Measurements from ENCODE around the gene ERP27. TPM values are rescaled to one million over a fixed set of nuclear protein-coding genes. Genes with fewer than 3 reads are reported as not detected.

ERP27 gene
- polyA plus RNA-seq, 1 donor = 33.3 TPM

GRCh38 chr12:14953752-14954151 is 15.4 kb upstream of the ERP27 start:
- Histone ChIP-seq H3K27me3 (ENCODE audit: control insufficient read depth, insufficient read depth, low read length) (no peaks in the 10 kb centered on the region), H3K36me3 (ENCODE audit: control insufficient read depth, insufficient read depth, low read length) (no peaks in the 10 kb centered on the region), H3K4me3 (ENCODE audit: low read length) (no peak overlapping the region), H3K27ac (ENCODE audit: low read length) (no peak overlapping the region), H3K9me3 (ENCODE audit: control insufficient read depth, low read depth, low read length) (no peaks in the 10 kb centered on the region), H3K4me1 (ENCODE audit: control insufficient read depth, insufficient read depth, low read length) (peaks cover 15% of the 10 kb centered on the region)
- DNase-seq = no peak
- WGBS (ENCODE audit: insufficient coverage, low lambda C conversion rate) = no CpG with 5 or more reads among the region's 1 CpG

GRCh38 chr12:14952299-14952921 is 14.1 kb upstream of the ERP27 start:
- peak; percentile 35 to 55 for DNase-seq
- Histone ChIP-seq H3K27ac (ENCODE audit: low read length) (peak overlapping the region; percentile 12), H3K9me3 (ENCODE audit: control insufficient read depth, low read depth, low read length) (no peaks in the 10 kb centered on the region), H3K4me1 (ENCODE audit: control insufficient read depth, insufficient read depth, low read length) (peaks cover 22% of the 10 kb centered on the region), H3K4me3 (ENCODE audit: low read length) (no peak overlapping the region), H3K27me3 (ENCODE audit: control insufficient read depth, insufficient read depth, low read length) (no peaks in the 10 kb centered on the region), H3K36me3 (ENCODE audit: control insufficient read depth, insufficient read depth, low read length) (no peaks in the 10 kb centered on the region)
- WGBS (ENCODE audit: insufficient coverage, low lambda C conversion rate) = 51% methylated on average over 3 of the region's 7 CpGs

- Histone ChIP-seq H3K4me3 (ENCODE audit: low read length) (no peak overlapping the region), H3K27ac (ENCODE audit: low read length) (peak overlapping the region; percentile 35), H3K36me3 (ENCODE audit: control insufficient read depth, insufficient read depth, low read length) (no peaks in the 10 kb centered on the region), H3K27me3 (ENCODE audit: control insufficient read depth, insufficient read depth, low read length) (no peaks in the 10 kb centered on the region), H3K9me3 (ENCODE audit: control insufficient read depth, low read depth, low read length) (no peaks in the 10 kb centered on the region), H3K4me1 (ENCODE audit: control insufficient read depth, insufficient read depth, low read length) (peaks cover 22% of the 10 kb centered on the region)
- no CpG with 5 or more reads among the region's 1 CpG for WGBS (ENCODE audit: insufficient coverage, low lambda C conversion rate)
- no peak for DNase-seq
Observed at GRCh38 chr12:14951851-14952250, 13.5 kb upstream of the ERP27 start.

- 100% methylated on average over 1 of the region's 6 CpGs for WGBS (ENCODE audit: insufficient coverage, low lambda C conversion rate)
- no peaks in the 10 kb centered on the region for H3K27me3 ChIP-seq (ENCODE audit: control insufficient read depth, insufficient read depth, low read length)
- no peaks in the 10 kb centered on the region for H3K36me3 ChIP-seq (ENCODE audit: control insufficient read depth, insufficient read depth, low read length)
- peak; percentile 70 to 83 for DNase-seq
- no peak overlapping the region for H3K4me3 ChIP-seq (ENCODE audit: low read length)
- peaks cover 22% of the 10 kb centered on the region for H3K4me1 ChIP-seq (ENCODE audit: control insufficient read depth, insufficient read depth, low read length)
- no peaks in the 10 kb centered on the region for H3K9me3 ChIP-seq (ENCODE audit: control insufficient read depth, low read depth, low read length)
- H3K27ac ChIP-seq (ENCODE audit: low read length) = peak overlapping the region; percentile 35
Observed at GRCh38 chr12:14950982-14951746, 12.8 kb upstream of the ERP27 start.

GRCh38 chr12:14950421-14950820 is 12.1 kb upstream of the ERP27 start:
- H3K27ac ChIP-seq (ENCODE audit: low read length) = no peak overlapping the region
- no CpG with 5 or more reads among the region's 4 CpGs for WGBS (ENCODE audit: insufficient coverage, low lambda C conversion rate)
- no peak for DNase-seq
- H3K4me1 ChIP-seq (ENCODE audit: control insufficient read depth, insufficient read depth, low read length) = peaks cover 22% of the 10 kb centered on the region
- no peaks in the 10 kb centered on the region for H3K36me3 ChIP-seq (ENCODE audit: control insufficient read depth, insufficient read depth, low read length)
- H3K4me3 ChIP-seq (ENCODE audit: low read length) = no peak overlapping the region
- H3K27me3 ChIP-seq (ENCODE audit: control insufficient read depth, insufficient read depth, low read length) = no peaks in the 10 kb centered on the region
- H3K9me3 ChIP-seq (ENCODE audit: control insufficient read depth, low read depth, low read length) = no peaks in the 10 kb centered on the region

GRCh38 chr12:14949631-14950030 is 11.3 kb upstream of the ERP27 start:
- no peak for DNase-seq
- no peaks in the 10 kb centered on the region for H3K27me3 ChIP-seq (ENCODE audit: control insufficient read depth, insufficient read depth, low read length)
- peaks cover 22% of the 10 kb centered on the region for H3K4me1 ChIP-seq (ENCODE audit: control insufficient read depth, insufficient read depth, low read length)
- no peak overlapping the region for H3K4me3 ChIP-seq (ENCODE audit: low read length)
- no peak overlapping the region for H3K27ac ChIP-seq (ENCODE audit: low read length)
- WGBS (ENCODE audit: insufficient coverage, low lambda C conversion rate) = 100% methylated on average over 3 of the region's 5 CpGs
- H3K36me3 ChIP-seq (ENCODE audit: control insufficient read depth, insufficient read depth, low read length) = no peaks in the 10 kb centered on the region
- H3K9me3 ChIP-seq (ENCODE audit: control insufficient read depth, low read depth, low read length) = no peaks in the 10 kb centered on the region

- DNase-seq = peak; percentile 40 to 69
- Histone ChIP-seq H3K4me1 (ENCODE audit: control insufficient read depth, insufficient read depth, low read length) (peaks cover 22% of the 10 kb centered on the region), H3K36me3 (ENCODE audit: control insufficient read depth, insufficient read depth, low read length) (peaks cover 2% of the 10 kb centered on the region)
Observed at GRCh38 chr12:14948672-14949071, 10.3 kb upstream of the ERP27 start.

GRCh38 chr12:14946861-14947260 is 8.5 kb upstream of the ERP27 start:
- no peaks in the 10 kb centered on the region for H3K27me3 ChIP-seq (ENCODE audit: control insufficient read depth, insufficient read depth, low read length)
- peaks cover 2% of the 10 kb centered on the region for H3K36me3 ChIP-seq (ENCODE audit: control insufficient read depth, insufficient read depth, low read length)
- no peak overlapping the region for H3K27ac ChIP-seq (ENCODE audit: low read length)
- H3K4me1 ChIP-seq (ENCODE audit: control insufficient read depth, insufficient read depth, low read length) = peaks cover 21% of the 10 kb centered on the region
- H3K9me3 ChIP-seq (ENCODE audit: control insufficient read depth, low read depth, low read length) = no peaks in the 10 kb centered on the region
- no peak overlapping the region for H3K4me3 ChIP-seq (ENCODE audit: low read length)
- WGBS (ENCODE audit: insufficient coverage, low lambda C conversion rate) = no CpG with 5 or more reads among the region's 1 CpG
- no peak for DNase-seq

More at GRCh38 chr12:14948672-14949071, 10.3 kb upstream of the ERP27 start:
- peak overlapping the region; percentile 53 for H3K27ac ChIP-seq (ENCODE audit: low read length)
- WGBS (ENCODE audit: insufficient coverage, low lambda C conversion rate) = no CpG with 5 or more reads among the region's 3 CpGs
- H3K9me3 ChIP-seq (ENCODE audit: control insufficient read depth, low read depth, low read length) = no peaks in the 10 kb centered on the region
- no peaks in the 10 kb centered on the region for H3K27me3 ChIP-seq (ENCODE audit: control insufficient read depth, insufficient read depth, low read length)
- H3K4me3 ChIP-seq (ENCODE audit: low read length) = no peak overlapping the region

GRCh38 chr12:14946162-14946561 is 7.8 kb upstream of the ERP27 start:
- WGBS (ENCODE audit: insufficient coverage, low lambda C conversion rate) = no CpG with 5 or more reads among the region's 2 CpGs
- no peaks in the 10 kb centered on the region for H3K27me3 ChIP-seq (ENCODE audit: control insufficient read depth, insufficient read depth, low read length)

GRCh38 chr12:14942196-14942931 is 4.0 kb upstream of the ERP27 start:
- peaks cover 2% of the 10 kb centered on the region for H3K36me3 ChIP-seq (ENCODE audit: control insufficient read depth, insufficient read depth, low read length)
- no peak overlapping the region for H3K27ac ChIP-seq (ENCODE audit: low read length)
- no peak overlapping the region for H3K4me3 ChIP-seq (ENCODE audit: low read length)
- no peak for DNase-seq
- no peaks in the 10 kb centered on the region for H3K27me3 ChIP-seq (ENCODE audit: control insufficient read depth, insufficient read depth, low read length)
- no CpG with 5 or more reads among the region's 12 CpGs for WGBS (ENCODE audit: insufficient coverage, low lambda C conversion rate)
- peaks cover 7% of the 10 kb centered on the region for H3K4me1 ChIP-seq (ENCODE audit: control insufficient read depth, insufficient read depth, low read length)
- no peaks in the 10 kb centered on the region for H3K9me3 ChIP-seq (ENCODE audit: control insufficient read depth, low read depth, low read length)

More at GRCh38 chr12:14946162-14946561, 7.8 kb upstream of the ERP27 start:
- Histone ChIP-seq H3K4me3 (ENCODE audit: low read length) (no peak overlapping the region), H3K4me1 (ENCODE audit: control insufficient read depth, insufficient read depth, low read length) (peaks cover 15% of the 10 kb centered on the region), H3K9me3 (ENCODE audit: control insufficient read depth, low read depth, low read length) (no peaks in the 10 kb centered on the region), H3K36me3 (ENCODE audit: control insufficient read depth, insufficient read depth, low read length) (peaks cover 2% of the 10 kb centered on the region), H3K27ac (ENCODE audit: low read length) (no peak overlapping the region)
- no peak for DNase-seq

Data from large intestine (tissue), 3 donors.